GM21576 (cell line): ENCODE measurements around the gene TMOD1.
A peak's percentile ranks its signal among the peaks of the same experiment; 100 is the strongest.

Experiments used
- ATAC-seq: cut with Tn5 transposase; IDR thresholded peaks from one replicate; pipeline ENCODE4 v1.9.1; 2021; ENCODE audit warnings: mild to moderate bottlenecking, moderate library complexity; ENCODE audit not compliant: unreplicated experiment

Gene TMOD1

DNA sequence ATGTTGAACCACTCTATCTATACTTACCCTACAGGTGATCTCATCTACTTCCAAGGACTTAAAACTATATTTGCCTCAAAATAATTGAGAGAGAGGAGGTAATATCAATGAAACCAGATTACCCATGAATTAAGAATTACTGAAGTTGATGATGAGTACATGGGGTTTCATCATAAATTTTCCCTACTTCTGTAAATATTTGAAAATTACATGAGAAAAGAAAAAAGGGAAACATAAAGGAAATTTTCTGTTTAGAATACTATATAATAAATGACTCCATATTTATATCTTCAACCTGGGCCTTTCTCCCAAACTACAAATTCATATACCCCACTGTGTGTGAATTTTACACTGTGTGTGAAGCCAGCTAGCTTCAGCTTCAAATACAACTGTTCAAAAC is 129.1 kb downstream of the TMOD1 start:
- no peak for ATAC-seq

DNA sequence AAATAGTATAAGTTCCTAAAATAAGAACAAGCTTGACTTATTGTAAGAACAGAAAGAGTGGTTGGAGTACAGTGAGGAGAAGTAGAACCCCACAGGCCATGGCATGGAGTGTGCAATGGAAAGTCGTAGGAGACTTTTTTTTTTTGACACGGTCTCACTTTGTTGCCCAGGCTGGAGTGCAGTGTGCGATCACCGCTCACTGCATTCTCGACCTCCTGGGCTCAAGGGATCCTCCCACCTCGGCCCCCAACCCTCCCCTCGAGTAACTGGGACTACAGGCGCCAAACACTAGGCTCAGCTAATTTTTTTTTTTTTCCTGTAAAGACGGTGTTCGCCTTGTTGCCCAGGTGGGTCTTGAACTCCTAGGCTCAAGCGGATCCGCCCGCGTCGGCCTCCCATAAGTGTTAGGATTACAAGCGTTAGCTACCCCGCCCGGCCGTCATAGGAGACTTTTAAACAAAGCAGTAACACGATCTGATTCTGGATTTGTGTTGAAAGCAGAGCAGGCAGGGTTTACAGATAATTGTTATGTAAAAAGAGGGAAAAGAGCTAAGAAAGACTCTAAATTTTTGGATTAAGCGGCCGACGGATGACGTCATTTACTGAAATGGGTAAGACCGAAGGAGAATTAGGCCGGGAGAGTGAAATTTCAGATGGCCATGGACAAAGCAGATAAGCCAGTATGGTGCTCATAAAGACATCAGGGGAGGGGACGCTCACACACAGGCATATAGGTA is 130.9 kb downstream of the TMOD1 start:
- ATAC-seq: peak; percentile 1

DNA sequence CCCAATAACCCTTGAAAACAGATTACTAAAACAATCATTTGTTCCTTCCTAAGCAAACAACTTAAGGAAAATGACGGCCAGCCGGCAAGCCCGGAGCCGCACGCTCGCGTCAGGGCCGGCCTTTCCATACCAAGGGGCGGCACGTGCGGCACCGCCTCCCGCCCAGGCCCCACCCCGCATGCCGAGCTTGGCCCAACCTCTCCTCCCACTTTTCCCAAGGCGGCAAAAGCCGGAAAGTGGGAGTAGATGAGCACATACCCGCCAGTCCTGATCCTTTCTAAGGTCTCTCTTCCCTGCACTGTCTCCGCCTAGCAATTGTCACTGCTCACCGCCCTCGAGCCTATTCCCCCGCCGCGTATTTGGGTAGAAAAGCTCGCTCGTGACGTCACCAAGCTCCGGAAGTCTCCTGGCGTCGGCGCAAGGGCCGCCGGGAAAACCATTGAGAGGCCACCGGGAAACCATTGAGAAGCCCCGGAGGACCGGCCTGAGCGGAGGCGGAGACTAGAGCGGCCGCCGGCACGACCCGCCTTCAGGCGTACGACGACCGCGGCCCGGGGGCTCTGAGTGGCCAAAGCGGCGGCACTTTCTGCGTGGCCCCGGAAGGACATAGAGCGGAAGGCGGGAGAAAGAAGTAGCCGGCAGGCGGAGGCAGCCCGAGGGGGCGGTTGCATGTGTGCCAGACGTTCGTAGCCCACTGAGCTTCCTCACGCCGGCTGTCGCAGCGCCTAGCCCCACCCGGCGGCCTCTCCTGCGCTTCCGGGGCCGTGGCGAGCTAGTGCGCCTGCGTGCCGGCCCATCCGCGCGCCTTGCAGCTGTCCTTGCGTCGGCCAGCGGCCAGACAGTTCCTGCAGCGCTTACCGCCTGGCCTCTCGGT is 131.8 kb downstream of the TMOD1 start, which contains the start of the genes NCBP1 and TSTD2:
TSS of gene NCBP1 (plus strand) at position 837 of the 874 bp plus-strand sequence. CDS start 61 bp downstream, outside the sequence.
TSS of gene TSTD2 (minus strand) at position 384 of the 874 bp plus-strand sequence. CDS start 5,806 bp downstream, outside the sequence.
- ATAC-seq: peak; percentile 87

DNA sequence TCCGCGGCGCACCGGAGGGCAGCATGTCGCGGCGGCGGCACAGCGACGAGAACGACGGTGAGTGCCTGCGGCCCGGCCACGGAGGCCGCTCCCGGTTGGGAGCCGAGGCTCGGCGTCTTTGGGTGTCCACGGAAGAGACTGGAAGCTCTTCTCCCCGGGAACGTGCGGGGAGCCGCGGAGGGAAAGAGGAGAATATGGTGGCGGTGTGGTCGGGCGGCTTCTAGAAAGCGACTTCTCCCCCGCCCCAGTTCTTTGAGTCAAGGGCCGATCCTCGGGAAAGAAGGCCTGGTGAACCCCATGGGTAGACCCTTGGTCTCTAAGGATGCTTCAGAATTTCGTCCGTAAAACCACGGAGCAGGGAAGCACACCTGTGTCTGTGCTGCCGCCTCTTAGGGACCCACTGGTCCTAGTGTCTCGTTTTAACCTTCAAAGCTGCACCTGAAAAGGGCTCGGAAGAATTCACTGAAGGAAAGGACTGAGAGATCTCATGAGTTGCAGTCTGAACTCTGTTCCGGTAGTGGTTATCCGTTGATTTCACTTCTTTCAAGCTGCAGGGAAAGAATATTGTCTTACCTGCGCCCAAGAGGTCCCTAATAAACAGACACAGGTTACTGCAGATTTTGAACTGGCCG is 132.5 kb downstream of the TMOD1 start:
- ATAC-seq: peak; percentile 0

DNA sequence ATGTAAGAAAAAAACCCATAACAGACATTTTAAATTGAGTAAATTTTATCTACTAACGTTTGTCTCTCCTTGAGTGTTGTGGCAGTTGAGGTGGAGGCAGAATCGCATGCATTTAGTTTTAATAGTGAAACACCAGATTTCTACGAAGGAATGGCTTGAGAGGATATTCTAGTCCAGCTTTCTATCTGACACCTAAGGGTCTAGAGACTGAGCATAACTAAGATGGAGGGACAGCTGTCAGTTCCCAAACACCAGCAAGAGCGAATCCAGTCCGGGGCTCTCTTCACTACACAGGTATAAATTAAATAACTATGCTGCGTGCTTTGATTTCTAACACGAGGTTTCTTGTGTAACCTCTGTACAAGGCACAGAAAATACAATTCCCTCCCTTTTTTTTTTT is 133.6 kb downstream of the TMOD1 start:
- ATAC-seq: no peak

DNA sequence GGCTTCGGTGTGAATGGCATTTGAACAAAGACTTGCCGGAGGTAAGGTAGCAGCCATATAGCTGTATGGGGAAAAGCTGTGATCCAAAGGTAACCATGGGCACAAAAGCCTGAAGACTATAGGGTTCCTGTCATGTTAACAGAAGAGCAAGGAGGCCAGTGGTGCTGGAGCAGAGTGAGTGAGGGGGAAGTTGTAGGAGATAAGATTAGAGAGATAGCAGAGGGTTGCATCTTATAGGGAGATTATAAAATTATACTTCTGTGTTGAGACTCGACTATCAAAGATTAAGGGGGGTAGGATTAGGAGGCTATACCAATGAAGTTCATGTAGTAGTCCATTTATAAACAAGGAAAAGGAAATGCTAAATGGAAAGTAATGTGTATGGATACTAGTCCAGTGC is 135.4 kb downstream of the TMOD1 start:
- no peak for ATAC-seq

DNA sequence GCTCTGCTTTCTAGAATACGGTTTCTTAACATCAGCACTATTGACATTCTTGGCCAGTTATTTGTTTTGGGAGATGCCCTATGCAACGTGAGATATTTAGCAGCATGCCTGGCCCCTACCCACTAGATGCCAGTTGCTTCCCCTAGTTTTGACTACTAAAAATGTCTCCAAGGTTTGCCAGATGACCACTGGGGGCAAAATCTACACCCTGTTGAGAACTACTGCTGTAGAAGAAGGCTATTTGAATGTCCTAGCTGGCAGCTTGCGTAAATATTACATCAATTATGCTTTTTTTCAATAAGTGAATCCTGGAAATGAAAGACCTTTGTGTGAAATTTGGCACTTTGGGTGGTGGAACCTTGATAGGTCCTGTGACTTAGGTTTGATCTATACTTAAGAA is 137.2 kb downstream of the TMOD1 start:
- ATAC-seq: no peak

DNA sequence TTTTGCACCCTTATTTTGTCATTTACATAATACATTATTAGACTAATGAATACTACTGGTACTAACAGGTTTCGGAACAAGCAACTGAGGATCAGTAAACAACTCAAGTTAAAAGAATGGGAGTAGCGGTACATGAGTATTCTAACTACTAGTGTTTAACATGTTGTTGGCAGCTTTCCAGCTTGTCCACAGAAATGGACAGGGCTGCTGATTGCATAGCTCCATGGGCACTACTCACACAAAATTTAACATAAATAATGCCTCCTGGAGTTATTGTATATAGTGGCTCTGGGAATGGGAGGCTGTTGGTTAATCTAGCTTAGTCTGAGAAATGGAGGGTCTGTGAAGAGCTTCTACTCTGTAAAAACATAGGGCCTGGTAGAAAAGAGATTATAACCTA is 138.9 kb downstream of the TMOD1 start:
- no peak for ATAC-seq

DNA sequence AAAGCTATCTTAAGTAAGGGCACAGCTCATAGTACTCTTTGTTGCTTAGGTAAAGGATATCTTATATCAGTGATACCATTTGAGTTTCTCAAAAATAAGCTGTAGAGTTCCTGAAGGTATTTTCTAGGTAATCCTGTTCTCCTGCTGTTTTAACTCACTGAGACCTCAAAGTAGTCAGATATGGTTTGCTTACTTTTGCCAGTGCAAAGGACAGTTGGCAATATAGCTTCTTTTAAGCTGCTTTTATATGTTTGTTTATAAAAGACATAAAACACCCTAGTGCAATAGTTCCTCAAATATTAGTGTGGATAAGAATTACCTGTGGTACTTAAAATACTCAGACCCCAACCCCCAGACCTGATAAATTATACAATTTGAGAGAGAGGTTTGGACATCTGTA is 144.3 kb downstream of the TMOD1 start:
- ATAC-seq: no peak

DNA sequence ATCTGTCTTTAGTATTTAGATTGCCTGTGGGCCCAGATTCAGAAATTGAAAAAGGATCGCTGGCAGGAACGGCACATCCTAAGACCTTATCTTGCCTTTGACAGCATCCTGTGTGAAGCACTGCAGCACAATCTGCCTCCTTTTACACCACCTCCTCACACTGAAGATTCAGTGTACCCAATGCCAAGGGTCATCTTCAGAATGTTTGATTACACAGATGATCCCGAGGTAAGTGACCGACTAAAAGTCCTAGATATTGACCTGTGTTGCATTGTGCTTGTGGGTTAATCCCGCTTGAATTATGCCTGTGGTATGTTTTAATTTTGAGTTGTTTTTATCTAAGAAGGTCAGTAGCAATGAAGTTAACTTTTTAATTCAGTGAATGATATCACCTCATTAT is 146.5 kb downstream of the TMOD1 start:
- ATAC-seq: no peak
